Parathyroid adenoma (tissue), 2 donors: ENCODE results near the gene LAPTM5.

Source experiments
- H2AFZ ChIP-seq: fragments of 300-600 bp; sonication (generic); one replicate; pipeline ENCODE4 v1.7.0; 2017; ENCODE audit warnings: antibody characterized with exemption, mild to moderate bottlenecking
- H3K27ac ChIP-seq: fragments of 300-600 bp; sonication (generic); one replicate; pipeline ENCODE4 v1.7.0; 2017
- H3K27me3 ChIP-seq: fragments of 300-600 bp; sonication (generic); one replicate; pipeline ENCODE4 v1.7.0; 2017; ENCODE audit warnings: low read length; ENCODE audit not compliant: control insufficient read depth, insufficient read depth
- H3K36me3 ChIP-seq: fragments of 300-600 bp; sonication (generic); one replicate; pipeline ENCODE4 v1.7.0; 2017; ENCODE audit warnings: low read length; ENCODE audit not compliant: control insufficient read depth, insufficient read depth
- H3K4me1 ChIP-seq: fragments of 300-600 bp; sonication (generic); one replicate; pipeline ENCODE4 v1.7.0; 2017; ENCODE audit warnings: control low read depth
- H3K4me2 ChIP-seq: fragments of 300-600 bp; sonication (generic); one replicate; pipeline ENCODE4 v1.7.0; 2017; ENCODE audit warnings: low read length
- H3K4me3 ChIP-seq: fragments of 300-600 bp; sonication (generic); one replicate; pipeline ENCODE4 v1.7.0; 2017; ENCODE audit warnings: low read depth, low read length
- H3K79me2 ChIP-seq: fragments of 300-600 bp; sonication (generic); one replicate; pipeline ENCODE4 v1.7.0; 2017; ENCODE audit warnings: control low read depth
- H3K9ac ChIP-seq: fragments of 300-600 bp; sonication (generic); one replicate; pipeline ENCODE4 v1.7.0; 2017; ENCODE audit warnings: mild to moderate bottlenecking
- H3K9me3 ChIP-seq: fragments of 300-600 bp; sonication (generic); one replicate; pipeline ENCODE4 v1.7.0; 2017; ENCODE audit warnings: low read length; ENCODE audit not compliant: control insufficient read depth
- CTCF ChIP-seq: fragments of 300-600 bp; sonication (generic); IDR thresholded peaks from one replicate; pipeline ENCODE4 v1.7.0; 2017; ENCODE audit warnings: antibody characterized with exemption, mild to moderate bottlenecking
- donor health status: primary hyperparathyroidism.

LAPTM5 gene

DNA sequence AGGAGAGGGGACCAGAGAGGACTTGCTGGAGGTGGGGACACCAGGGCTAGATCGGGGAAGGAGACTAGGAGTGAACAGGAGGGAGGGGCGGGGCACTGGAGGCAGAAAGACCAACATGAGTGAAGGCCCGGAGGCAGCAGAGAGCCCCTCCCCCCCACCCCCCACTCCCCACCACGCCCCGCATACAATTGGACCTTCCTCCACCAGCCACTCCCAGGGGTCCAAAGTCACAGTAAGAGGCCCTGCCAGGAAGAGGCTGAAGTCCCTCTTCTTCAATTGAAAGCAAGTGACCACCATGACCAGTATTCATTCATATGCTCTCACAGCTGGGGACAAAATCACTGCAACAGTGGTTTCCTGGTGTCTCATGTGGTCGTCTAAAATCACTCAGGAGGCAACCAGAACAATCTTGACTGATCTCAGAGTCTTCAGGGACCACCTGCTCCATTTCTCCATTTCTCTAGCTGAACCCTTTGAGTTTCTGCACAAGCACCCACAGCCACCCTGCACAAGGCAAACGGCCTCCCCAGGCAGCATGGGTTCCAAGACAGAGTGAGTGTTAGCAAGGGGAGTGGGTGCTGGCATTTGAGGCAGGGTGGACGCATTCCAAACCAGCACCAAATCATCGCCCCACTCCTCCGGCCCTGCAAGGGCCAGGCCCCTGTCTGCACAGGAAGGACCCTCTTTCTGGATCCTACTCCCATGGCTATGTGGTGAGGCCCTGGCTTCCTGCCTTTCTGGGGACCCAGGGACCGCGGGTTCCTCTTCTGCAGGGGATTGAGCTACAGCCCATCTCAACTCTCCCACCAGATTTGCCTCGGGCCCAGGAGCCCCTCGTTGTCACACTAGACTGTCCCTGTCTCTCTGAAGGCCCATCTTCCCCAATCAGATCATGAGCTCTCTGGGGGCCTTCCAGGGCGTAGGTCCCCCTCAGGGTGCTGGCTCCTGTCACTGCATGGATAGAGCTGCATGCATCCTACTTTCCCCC, 17.0 kb downstream of the LAPTM5 start:
- no peak overlapping the region for H3K9ac ChIP-seq
- no peaks in the 10 kb centered on the region for H3K27me3 ChIP-seq
- H2AFZ ChIP-seq = no peak overlapping the region
- no peak overlapping the region for H3K27ac ChIP-seq
- H3K4me3 ChIP-seq = no peak overlapping the region
- H3K36me3 ChIP-seq = no peaks in the 10 kb centered on the region
- no peak for TF ChIP-seq CTCF
- H3K79me2 ChIP-seq = no peaks in the 10 kb centered on the region
- no peaks in the 10 kb centered on the region for H3K4me1 ChIP-seq
- peaks cover 3% of the 10 kb centered on the region for H3K9me3 ChIP-seq
- H3K4me2 ChIP-seq = no peak overlapping the region

DNA sequence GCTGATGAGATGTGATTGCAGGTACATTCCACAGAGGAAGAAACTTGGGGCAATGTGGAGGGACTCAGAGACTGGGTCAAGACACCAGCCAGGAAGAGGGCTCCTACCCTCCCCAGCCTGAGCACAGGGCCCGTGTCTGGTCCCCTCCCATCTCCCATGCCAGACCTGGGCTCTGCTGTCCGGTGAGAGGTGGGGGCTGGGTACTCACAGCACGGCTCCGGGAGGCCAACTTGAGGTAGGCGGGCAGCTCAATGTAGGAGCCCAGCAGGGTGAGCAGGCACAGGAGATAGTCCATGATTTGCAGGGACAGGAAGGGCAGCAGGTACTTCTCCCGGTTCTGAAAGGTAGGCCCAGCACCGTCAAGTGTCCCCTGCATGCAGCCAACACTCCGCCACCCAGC, 18.0 kb downstream of the LAPTM5 start:
- H3K4me2 ChIP-seq = no peak overlapping the region
- H3K79me2 ChIP-seq = no peaks in the 10 kb centered on the region
- H3K4me1 ChIP-seq = no peaks in the 10 kb centered on the region
- H3K9me3 ChIP-seq = peaks cover 3% of the 10 kb centered on the region
- no peak overlapping the region for H3K27ac ChIP-seq
- no peak overlapping the region for H3K9ac ChIP-seq
- no peak overlapping the region for H3K4me3 ChIP-seq
- no peak overlapping the region for H2AFZ ChIP-seq
- H3K27me3 ChIP-seq = no peaks in the 10 kb centered on the region
- no peak for TF ChIP-seq CTCF
- H3K36me3 ChIP-seq = no peaks in the 10 kb centered on the region

GRCh38 chr1:30738715-30739559, 18.6 kb downstream of the LAPTM5 start:
- TF ChIP-seq CTCF = no peak
- Histone ChIP-seq H2AFZ (no peak overlapping the region), H3K9ac (no peak overlapping the region), H3K27ac (no peak overlapping the region), H3K36me3 (no peaks in the 10 kb centered on the region), H3K27me3 (no peaks in the 10 kb centered on the region), H3K4me3 (no peak overlapping the region), H3K9me3 (peaks cover 3% of the 10 kb centered on the region), H3K4me1 (no peaks in the 10 kb centered on the region), H3K79me2 (no peaks in the 10 kb centered on the region), H3K4me2 (no peak overlapping the region)

GRCh38 chr1:30738040-30738714, 19.4 kb downstream of the LAPTM5 start:
- peaks cover 3% of the 10 kb centered on the region for H3K9me3 ChIP-seq
- no peak overlapping the region for H3K4me2 ChIP-seq
- no peak overlapping the region for H3K9ac ChIP-seq
- no peaks in the 10 kb centered on the region for H3K27me3 ChIP-seq
- H2AFZ ChIP-seq = no peak overlapping the region
- no peak overlapping the region for H3K27ac ChIP-seq
- H3K79me2 ChIP-seq = no peaks in the 10 kb centered on the region
- no peaks in the 10 kb centered on the region for H3K4me1 ChIP-seq
- no peaks in the 10 kb centered on the region for H3K36me3 ChIP-seq
- H3K4me3 ChIP-seq = no peak overlapping the region
- TF ChIP-seq CTCF = no peak
